SJSA1 (cell line): ENCODE results near the gene SYNRG. TPM values are rescaled to one million over a fixed set of nuclear protein-coding genes. Genes with fewer than 3 reads are reported as not detected.

Source experiments
- DNase-seq, 2 experiments: peaks; one replicate each; pipeline ENCODE4 v3.0.0-alpha.2; 2015 to 2020; ENCODE audit warnings: low spot score in 2 of 2, low read depth in 1 of 2
- H3K27ac ChIP-seq: fragments of 250-450 bp; sonication (Bioruptor Pico); 2 replicates; pipeline ENCODE4 v1.5.1; 2020; ENCODE audit warnings: mild to moderate bottlenecking, moderate library complexity
- H3K27me3 ChIP-seq: fragments of 250-450 bp; sonication (Bioruptor Pico); replicated peaks from 2 replicates; pipeline ENCODE4 v1.5.1; 2020; ENCODE audit warnings: mild to moderate bottlenecking, moderate library complexity
- H3K36me3 ChIP-seq: fragments of 250-450 bp; sonication (Bioruptor Pico); 2 replicates; pipeline ENCODE4 v1.5.1; 2020; ENCODE audit warnings: mild to moderate bottlenecking
- H3K4me1 ChIP-seq: fragments of 250-450 bp; sonication (Bioruptor Pico); replicated peaks from 2 replicates; pipeline ENCODE4 v1.6.1; 2021; ENCODE audit warnings: mild to moderate bottlenecking
- H3K4me3 ChIP-seq: fragments of 250-450 bp; sonication (Bioruptor Pico); 2 replicates; pipeline ENCODE4 v1.5.1; 2020; ENCODE audit warnings: mild to moderate bottlenecking
- H3K9me3 ChIP-seq: fragments of 250-450 bp; sonication (Bioruptor Pico); replicated peaks from 2 replicates; pipeline ENCODE4 v1.5.1; 2020; ENCODE audit warnings: mild to moderate bottlenecking
- total RNA-seq: library from RNA; depleted of rRNA; stranded (reverse); fragments of >200 nt; shearing (Covaris generic); gene quantifications from 2 replicates; pipeline ENCODE4 v1.2.3, GENCODE V29; 2014

SYNRG gene
- total RNA-seq, 1 experiment from 2014 or later = 7.1 TPM

DNA sequence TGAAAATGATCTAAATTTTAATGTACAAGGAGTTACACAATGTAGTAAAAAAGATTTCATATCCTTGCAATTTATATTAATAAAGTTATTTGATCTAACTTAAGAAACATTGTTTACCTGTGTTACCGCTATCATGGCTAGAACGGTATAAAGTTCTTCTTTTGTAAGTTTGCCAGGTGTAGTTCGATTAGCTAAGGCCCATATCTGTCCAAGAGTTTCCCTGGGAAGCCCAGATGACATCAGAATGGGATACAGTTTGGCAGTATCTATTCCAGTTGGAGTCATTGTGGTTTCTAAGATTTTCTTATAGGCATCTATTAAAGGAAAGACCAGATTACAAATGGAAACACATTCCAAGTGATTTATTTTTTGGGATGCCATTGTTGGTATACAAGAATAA, 37.5 kb downstream of the SYNRG start:
- H3K9me3 ChIP-seq = no peaks in the 10 kb centered on the region
- H3K27me3 ChIP-seq = no peaks in the 10 kb centered on the region
- H3K36me3 ChIP-seq = peaks cover 62% of the 10 kb centered on the region
- H3K4me3 ChIP-seq = no peak overlapping the region
- H3K27ac ChIP-seq = no peak overlapping the region
- no peak for DNase-seq
- no peaks in the 10 kb centered on the region for H3K4me1 ChIP-seq

DNA sequence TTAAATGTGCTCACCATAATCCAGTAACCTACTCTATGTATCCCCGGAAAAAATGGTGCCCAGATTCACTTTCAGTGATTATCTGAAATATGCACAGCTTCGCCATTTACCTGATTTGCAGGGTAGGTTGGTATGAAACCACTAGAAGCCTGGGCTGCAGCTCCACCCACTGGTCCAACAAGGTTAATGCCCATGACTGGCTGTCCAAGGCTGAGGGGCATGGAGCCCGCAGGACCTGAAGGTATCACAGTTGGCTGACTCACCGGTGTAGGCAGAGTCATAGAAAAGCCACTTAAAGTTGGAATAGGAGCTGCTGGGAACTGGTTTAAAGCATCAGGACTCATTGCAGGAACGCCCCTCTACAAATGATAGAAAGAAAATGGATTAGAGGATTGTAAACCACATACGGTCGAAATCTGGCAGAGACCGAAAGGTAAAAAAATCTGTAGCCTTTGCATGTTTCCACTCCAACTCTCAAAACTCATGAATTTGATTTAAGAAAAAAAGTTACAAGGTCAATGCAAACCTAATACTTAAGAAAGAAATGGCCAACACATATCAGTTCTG, 38.6 kb downstream of the SYNRG start:
- peaks cover 60% of the 10 kb centered on the region for H3K36me3 ChIP-seq
- no peaks in the 10 kb centered on the region for H3K4me1 ChIP-seq
- peak; percentile 10 to 68 for DNase-seq
- no peak overlapping the region for H3K27ac ChIP-seq
- no peaks in the 10 kb centered on the region for H3K9me3 ChIP-seq
- no peak overlapping the region for H3K4me3 ChIP-seq
- H3K27me3 ChIP-seq = no peaks in the 10 kb centered on the region

DNA sequence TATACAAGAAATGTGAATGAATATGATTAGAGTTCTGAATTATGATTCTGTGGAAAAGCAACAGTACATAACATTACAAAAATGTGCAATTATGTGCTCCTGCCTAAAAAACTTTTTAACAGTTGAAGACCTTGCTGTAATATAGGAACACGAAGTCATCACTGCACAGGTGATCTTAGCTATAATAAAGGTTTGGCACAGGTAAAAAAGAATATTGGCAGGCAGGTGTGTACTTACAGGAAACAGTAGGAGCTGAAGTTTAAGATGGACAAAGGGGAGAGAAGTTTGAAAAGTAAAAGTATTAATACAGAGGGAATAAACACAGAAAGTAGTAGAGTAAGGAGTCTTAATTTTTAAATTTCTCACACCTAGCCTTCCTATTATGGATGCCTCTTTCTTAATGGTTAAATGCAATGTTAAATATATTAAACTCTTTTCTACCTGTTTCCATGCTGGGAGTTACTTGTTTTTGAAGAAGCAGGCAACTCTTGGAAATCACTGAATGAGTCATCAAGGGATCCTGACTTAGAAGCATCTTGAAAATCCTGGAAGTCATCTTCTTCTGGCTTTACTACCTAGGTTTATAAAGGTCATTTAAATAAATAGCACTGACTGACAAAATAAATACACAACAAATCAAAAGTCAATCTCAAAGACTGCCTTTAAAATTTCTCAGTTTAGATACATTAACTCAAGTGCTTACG, 40.7 kb downstream of the SYNRG start:
- H3K27ac ChIP-seq = no peak overlapping the region
- no peaks in the 10 kb centered on the region for H3K27me3 ChIP-seq
- DNase-seq = no peak
- H3K9me3 ChIP-seq = no peaks in the 10 kb centered on the region
- no peak overlapping the region for H3K4me3 ChIP-seq
- H3K36me3 ChIP-seq = peaks cover 55% of the 10 kb centered on the region
- H3K4me1 ChIP-seq = no peaks in the 10 kb centered on the region

DNA sequence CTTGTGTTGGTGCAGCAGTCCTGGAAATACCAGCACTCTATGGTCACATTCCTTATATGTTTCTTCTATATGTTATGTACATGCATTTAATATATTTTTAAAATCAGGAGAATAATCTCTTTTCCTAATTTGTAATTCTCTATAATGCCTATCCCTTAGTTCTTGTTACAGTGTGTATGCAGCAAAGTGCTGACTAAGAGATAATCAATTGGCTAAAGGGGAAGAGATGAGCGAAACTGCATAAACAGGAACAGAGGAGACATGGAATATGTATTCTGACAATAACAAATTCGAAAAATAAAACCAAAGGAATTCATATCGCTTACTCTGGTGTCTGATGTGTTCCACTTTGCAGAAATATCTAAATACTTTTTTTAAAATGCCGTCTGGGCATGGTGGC, 41.7 kb downstream of the SYNRG start:
- DNase-seq = no peak
- H3K4me3 ChIP-seq = no peak overlapping the region
- H3K36me3 ChIP-seq = peaks cover 55% of the 10 kb centered on the region
- no peaks in the 10 kb centered on the region for H3K4me1 ChIP-seq
- H3K27ac ChIP-seq = no peak overlapping the region
- no peaks in the 10 kb centered on the region for H3K9me3 ChIP-seq
- H3K27me3 ChIP-seq = no peaks in the 10 kb centered on the region

DNA sequence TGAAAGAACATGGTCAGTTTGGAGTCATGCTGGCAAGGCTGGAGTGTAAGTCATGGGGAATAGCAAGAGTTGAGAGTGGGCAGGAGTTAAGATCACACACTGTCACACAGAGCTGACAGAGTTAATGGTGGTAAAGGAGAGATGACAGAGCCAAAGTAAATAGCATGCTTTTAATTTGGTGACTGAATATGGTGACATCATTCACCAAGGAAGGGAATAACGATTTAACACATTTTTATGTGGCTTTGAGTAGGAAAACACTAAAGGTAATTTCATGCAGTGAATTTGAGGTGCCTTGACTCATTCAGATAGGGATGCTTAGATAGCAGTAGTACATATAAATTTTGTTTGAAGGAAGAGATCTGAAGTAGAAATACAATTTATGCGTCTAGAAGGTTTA, 42.1 kb downstream of the SYNRG start:
- no peaks in the 10 kb centered on the region for H3K9me3 ChIP-seq
- no peak for DNase-seq
- H3K27ac ChIP-seq = no peak overlapping the region
- no peak overlapping the region for H3K4me3 ChIP-seq
- H3K4me1 ChIP-seq = no peaks in the 10 kb centered on the region
- no peaks in the 10 kb centered on the region for H3K27me3 ChIP-seq
- H3K36me3 ChIP-seq = peaks cover 56% of the 10 kb centered on the region

DNA sequence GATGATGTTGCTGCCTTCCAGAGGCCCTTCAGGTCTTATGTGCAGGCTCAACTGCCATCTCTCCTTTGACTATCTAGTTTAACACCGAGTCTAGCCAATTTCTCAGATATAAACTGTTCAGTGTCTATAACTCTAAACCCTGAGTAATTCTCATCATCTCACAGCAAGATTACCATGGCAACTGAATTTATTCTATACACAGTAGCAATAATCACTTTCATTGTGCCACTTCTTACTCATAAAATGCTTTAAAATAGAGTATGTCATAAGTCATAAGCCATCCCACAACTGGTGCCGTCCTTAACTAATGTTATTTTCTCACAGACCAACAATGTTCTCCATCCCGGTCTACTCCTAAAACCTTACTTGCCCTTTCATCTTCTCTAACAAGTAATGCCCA, 45.0 kb downstream of the SYNRG start:
- Histone ChIP-seq H3K4me1 (no peaks in the 10 kb centered on the region), H3K36me3 (peaks cover 62% of the 10 kb centered on the region), H3K27ac (no peak overlapping the region), H3K9me3 (no peaks in the 10 kb centered on the region), H3K4me3 (no peak overlapping the region), H3K27me3 (no peaks in the 10 kb centered on the region)
- DNase-seq = no peak

DNA sequence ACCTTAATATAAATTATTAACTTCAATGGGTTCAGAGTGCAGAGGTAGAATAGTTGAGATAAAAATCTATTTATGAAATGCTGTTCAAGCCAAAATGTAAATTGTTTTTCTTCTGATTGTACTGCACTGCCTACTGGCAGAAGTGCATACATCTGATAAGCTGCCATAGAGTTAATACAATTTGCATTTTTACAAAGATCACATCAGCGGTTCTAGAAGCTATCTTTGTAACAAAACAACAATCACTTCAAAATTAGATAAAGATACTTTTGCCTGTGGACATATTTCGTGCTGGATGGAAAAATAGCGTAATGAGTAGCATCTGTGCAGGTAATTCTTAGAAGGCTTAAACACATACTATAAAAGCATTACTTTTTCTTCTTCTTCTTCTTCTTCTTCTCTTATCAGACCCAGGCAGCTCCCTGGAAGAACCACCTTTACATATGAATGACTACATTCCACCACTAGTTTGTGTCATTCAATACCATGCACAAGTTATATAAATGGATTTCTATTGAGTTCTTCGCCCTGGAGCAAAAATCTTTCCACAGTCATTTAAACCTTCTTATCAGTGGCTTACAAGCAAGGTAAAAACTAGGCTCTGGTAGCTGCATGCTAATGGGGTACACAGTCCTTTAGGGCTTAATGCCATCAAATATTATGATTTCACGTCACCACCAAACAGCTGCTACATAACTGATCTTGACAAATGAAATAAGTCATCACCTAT, 47.0 kb downstream of the SYNRG start:
- DNase-seq = no peak
- Histone ChIP-seq H3K27ac (no peak overlapping the region), H3K4me3 (no peak overlapping the region), H3K36me3 (peaks cover 49% of the 10 kb centered on the region), H3K9me3 (no peaks in the 10 kb centered on the region), H3K4me1 (no peaks in the 10 kb centered on the region), H3K27me3 (no peaks in the 10 kb centered on the region)

DNA sequence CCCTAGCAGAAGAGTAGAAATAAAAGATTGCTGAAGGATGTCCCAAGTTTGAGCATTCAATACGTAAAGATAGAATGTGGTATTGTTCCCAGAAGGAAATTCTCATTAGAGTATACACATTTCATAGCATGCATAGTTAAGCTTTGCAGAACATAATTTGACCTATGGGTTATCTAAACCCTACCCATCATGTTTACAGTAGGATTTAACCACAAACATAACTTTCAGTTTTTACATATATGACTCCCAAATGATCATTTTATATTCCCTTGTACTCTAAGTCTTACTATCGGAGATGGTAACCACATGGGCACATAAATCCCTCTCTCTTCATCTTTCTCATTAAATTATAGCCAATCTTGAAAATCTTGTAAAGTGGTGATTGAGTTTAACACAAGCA, 50.9 kb downstream of the SYNRG start:
- Histone ChIP-seq H3K4me1 (no peaks in the 10 kb centered on the region), H3K4me3 (no peak overlapping the region), H3K9me3 (no peaks in the 10 kb centered on the region), H3K27ac (no peak overlapping the region), H3K27me3 (no peaks in the 10 kb centered on the region), H3K36me3 (peaks cover 39% of the 10 kb centered on the region)
- DNase-seq = no peak

DNA sequence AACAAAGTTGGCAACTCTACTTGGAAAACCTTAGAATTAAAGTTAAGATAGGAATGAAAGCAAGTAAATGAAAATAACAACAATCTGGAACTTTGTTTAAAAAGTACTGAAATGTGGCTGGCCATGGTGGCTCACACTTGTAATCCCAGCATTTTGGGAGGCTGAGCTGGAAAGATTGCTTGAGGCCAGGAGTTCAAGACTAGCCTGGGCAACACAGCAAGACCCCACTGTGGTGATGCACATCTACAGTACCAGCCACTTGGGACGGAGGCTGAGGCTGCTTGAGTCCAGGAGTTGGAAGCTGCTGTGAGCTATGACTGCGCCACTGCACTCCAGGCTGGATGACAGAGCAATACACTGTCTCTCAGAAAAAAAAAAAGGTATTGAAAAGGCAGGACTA, 51.7 kb downstream of the SYNRG start:
- H3K4me3 ChIP-seq = no peak overlapping the region
- H3K9me3 ChIP-seq = no peaks in the 10 kb centered on the region
- H3K4me1 ChIP-seq = no peaks in the 10 kb centered on the region
- peaks cover 45% of the 10 kb centered on the region for H3K36me3 ChIP-seq
- no peak for DNase-seq
- H3K27ac ChIP-seq = no peak overlapping the region
- no peaks in the 10 kb centered on the region for H3K27me3 ChIP-seq

DNA sequence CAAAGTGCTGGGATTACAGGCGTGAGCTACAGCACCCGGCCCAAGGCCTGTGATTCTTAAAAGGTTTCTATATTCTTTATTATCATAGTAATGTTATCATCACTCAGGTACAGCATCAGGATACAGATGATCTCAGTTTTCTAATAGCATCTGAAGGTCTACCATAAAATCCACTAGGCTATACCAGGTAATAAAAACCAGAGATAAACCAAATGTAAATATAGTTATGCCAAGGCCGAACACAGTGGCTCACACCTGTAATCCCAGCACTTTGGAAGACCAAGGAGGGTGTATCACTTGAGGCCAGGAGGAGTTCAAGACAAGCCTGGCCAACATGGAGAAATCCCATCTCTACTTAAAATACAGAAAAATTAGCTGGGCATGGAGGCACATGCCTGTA, 53.8 kb downstream of the SYNRG start:
- Histone ChIP-seq H3K27ac (no peak overlapping the region), H3K36me3 (peaks cover 42% of the 10 kb centered on the region), H3K4me3 (no peak overlapping the region), H3K9me3 (no peaks in the 10 kb centered on the region), H3K4me1 (no peaks in the 10 kb centered on the region), H3K27me3 (no peaks in the 10 kb centered on the region)
- DNase-seq = no peak

DNA sequence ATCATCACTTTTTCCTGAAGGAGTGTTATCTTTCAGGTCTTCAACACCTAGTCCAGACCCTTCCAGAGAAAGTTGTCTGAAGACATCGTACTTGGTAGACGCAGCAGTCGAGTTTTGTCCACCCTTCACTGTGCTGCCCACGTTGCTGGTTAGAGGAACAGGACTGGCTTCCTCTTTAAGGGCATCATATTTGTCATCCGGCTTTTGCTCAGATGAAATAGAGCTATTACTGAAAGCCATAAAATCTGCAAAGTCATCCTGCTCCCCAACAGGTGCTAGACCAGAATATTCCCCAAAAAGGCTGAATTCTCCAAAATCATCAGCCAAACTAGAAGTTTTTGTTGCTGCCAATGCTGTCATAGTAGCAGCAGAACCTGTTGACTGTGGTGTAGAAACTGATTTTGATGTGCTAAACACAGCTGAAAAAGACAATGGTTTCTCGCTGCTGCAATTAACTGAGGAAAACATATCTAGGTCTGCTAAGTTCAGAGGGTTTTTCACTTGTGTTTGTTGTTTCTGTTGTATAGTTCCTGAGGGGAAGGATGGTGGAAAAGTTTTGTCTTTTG, 55.7 kb downstream of the SYNRG start:
- no peak overlapping the region for H3K4me3 ChIP-seq
- peaks cover 25% of the 10 kb centered on the region for H3K36me3 ChIP-seq
- no peak for DNase-seq
- H3K4me1 ChIP-seq = no peaks in the 10 kb centered on the region
- H3K27me3 ChIP-seq = no peaks in the 10 kb centered on the region
- no peaks in the 10 kb centered on the region for H3K9me3 ChIP-seq
- no peak overlapping the region for H3K27ac ChIP-seq

DNA sequence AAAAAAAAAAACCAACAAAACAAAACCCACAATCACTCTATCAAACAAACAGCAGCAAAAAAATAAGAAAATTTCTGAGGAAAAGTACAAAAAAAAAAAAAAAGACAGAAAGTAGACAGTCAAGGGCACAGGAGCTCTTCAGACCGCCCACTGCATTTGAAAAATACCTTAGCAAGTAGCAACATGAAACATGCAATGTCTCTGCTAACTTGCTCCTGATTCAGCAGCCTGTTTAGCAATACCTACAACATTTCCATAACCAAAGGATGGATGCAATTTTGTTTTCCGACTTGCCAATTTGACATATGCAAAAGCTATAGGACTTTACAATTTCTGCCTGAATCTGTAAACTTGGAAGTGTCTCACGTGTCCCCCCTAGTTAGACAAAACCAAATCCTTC, 57.4 kb downstream of the SYNRG start:
- H3K9me3 ChIP-seq = no peaks in the 10 kb centered on the region
- no peaks in the 10 kb centered on the region for H3K27me3 ChIP-seq
- no peak overlapping the region for H3K4me3 ChIP-seq
- H3K36me3 ChIP-seq = peaks cover 28% of the 10 kb centered on the region
- H3K27ac ChIP-seq = no peak overlapping the region
- no peak for DNase-seq
- H3K4me1 ChIP-seq = no peaks in the 10 kb centered on the region

DNA sequence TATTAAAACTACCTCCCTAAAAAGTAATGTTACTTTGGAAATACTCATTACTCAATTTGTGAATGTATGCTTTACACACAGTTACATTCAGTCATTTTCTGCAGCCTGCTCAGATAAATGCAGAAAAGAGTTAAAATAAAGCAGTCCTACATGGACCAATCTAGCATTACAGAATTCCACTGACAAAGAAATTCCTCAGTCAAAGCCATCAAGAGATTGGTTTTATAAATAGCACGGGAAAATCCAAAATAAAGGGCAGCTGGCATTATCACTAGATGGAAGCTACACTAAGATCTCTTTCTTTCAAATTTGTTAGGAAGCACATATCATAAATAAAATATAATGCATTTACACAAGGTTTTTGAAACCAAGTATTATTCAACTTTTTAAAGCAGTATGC, 61.2 kb downstream of the SYNRG start:
- H3K4me3 ChIP-seq = no peak overlapping the region
- no peaks in the 10 kb centered on the region for H3K4me1 ChIP-seq
- peaks cover 34% of the 10 kb centered on the region for H3K36me3 ChIP-seq
- H3K27ac ChIP-seq = no peak overlapping the region
- H3K27me3 ChIP-seq = no peaks in the 10 kb centered on the region
- H3K9me3 ChIP-seq = no peaks in the 10 kb centered on the region
- no peak for DNase-seq

DNA sequence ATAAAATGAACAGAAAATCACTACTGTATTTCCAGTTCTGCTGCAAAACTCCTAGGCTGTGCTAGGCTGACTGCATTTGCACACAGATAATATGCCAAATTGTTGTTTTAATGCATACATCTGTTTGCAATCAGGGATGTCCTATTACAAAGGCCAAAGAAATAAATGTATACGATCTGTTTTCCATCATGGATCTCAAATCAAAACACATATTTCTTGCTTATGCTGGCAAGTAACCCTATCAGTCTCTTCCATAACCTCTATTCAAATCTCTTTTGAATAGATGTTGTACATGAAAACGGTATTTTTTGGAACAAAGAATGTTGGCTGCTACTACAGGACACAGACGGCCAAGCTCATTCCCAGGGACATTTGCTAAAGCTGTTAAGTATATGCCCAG, 62.9 kb downstream of the SYNRG start:
- H3K36me3 ChIP-seq = peaks cover 41% of the 10 kb centered on the region
- no peak for DNase-seq
- H3K27ac ChIP-seq = no peak overlapping the region
- no peaks in the 10 kb centered on the region for H3K27me3 ChIP-seq
- no peaks in the 10 kb centered on the region for H3K9me3 ChIP-seq
- no peak overlapping the region for H3K4me3 ChIP-seq
- no peaks in the 10 kb centered on the region for H3K4me1 ChIP-seq
